ENCODE data around the gene TINAGL1.

Gene TINAGL1

DNA sequence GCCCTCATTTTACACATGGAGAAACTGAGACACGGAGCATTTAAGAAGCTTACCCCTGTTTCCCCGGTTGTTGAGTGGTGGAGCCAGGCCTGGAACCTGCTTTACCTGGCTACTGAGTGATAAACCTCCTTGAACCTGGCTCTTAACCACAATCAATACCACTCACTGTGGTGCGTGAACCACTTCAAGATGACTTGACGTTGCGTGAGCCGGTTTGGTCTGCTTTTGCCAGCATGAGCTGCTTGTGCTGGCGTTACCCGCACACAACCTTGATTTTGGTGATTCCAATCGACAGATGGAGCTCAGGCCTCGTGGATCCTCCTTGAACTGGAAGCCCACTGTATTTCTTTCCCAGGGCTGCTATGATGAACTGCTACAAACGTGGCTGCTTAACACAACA lies 6.1 kb upstream of the TINAGL1 start:
- Histone ChIP-seq H3K4me1 (ENCODE audit: control insufficient read depth, insufficient read depth, low read length) (no peaks in the 10 kb centered on the region), H3K4me3 (ENCODE audit: low read depth, low read length) (no peak overlapping the region), H3K9ac (ENCODE audit: low read depth, low read length) (no peak overlapping the region), H3K9me3 (ENCODE audit: control insufficient read depth, insufficient read depth, low read length) (no peaks in the 10 kb centered on the region), H3K27me3 (ENCODE audit: control insufficient read depth, insufficient read depth, low read length) (no peaks in the 10 kb centered on the region), H3K36me3 (ENCODE audit: control insufficient read depth, insufficient read depth, low read length) (no peaks in the 10 kb centered on the region)

DNA sequence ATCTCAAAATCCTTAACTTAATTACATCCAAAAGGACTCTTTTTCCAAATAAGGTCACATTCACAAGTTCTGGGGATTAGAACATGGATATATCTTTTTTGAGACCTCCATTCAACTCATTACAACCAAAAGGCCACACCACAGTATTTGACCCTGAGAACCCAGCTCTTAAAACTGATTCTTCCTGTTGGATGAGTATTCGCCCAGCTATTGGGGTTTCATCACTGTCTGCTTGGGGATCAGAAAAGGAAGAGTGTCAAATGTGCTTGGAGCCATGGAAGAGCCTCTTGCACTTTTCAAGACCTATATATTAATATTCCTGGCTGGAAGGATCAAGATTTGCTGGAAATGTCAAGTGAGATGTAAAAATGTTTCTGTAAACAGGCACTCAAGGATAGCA lies 5.4 kb upstream of the TINAGL1 start:
- H3K9me3 ChIP-seq (ENCODE audit: control insufficient read depth, insufficient read depth, low read length): no peaks in the 10 kb centered on the region

DNA sequence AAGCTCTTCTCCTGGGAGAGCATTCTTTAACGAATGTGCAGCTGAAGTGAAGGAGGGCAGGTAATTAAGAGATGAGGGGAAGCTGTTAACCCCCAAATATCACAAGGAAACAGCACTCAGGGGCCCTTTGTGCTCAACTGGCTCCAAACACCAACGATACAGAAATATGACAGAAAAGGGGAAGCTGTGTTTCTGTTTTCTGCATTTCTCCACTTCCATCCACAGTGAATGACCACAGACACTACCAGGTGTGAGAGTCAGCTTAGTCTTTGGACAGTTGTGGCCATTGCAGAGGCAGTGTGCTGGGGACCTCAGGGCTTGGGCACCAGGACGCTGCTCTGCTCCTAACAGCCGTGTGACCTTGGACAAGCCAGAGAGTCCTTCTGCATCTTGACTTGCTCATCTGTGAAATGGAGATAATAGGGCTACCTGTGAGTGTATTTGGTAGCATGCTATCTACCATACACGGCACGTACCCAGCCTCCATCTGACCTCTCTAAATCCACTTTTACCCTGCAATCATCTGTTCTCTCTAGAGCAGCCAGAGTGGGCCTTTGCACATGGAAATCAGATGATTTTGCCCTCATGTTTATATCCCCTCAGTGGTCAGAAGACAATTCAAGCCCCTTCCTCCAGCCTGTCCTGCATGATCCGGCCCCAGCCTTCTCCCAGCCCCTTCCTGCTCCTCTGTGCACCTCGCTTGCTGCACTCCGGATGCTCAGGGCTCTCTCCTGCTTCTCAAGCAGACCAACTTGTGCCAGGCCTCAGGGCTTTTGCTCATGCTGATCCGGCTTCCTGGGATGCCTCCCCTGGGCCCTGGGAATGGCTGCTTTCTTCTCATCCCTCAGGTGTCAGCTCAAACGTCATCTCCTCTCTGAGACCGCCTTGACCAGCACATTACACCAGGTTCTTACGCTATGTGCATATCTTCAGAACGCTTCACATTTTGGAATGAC lies 4.7 kb upstream of the TINAGL1 start:
- no peaks in the 10 kb centered on the region for H3K36me3 ChIP-seq (ENCODE audit: control insufficient read depth, insufficient read depth, low read length)
- no peaks in the 10 kb centered on the region for H3K27me3 ChIP-seq (ENCODE audit: control insufficient read depth, insufficient read depth, low read length)
- no peaks in the 10 kb centered on the region for H3K9me3 ChIP-seq (ENCODE audit: control insufficient read depth, insufficient read depth, low read length)
- no peak overlapping the region for H3K9ac ChIP-seq (ENCODE audit: low read depth, low read length)
- peaks cover 8% of the 10 kb centered on the region for H3K4me1 ChIP-seq (ENCODE audit: control insufficient read depth, insufficient read depth, low read length)
- H3K4me3 ChIP-seq (ENCODE audit: low read depth, low read length): no peak overlapping the region

More for the DNA sequence above, 5.4 kb upstream of the TINAGL1 start:
- Histone ChIP-seq H3K9ac (ENCODE audit: low read depth, low read length) (no peak overlapping the region), H3K36me3 (ENCODE audit: control insufficient read depth, insufficient read depth, low read length) (no peaks in the 10 kb centered on the region), H3K4me1 (ENCODE audit: control insufficient read depth, insufficient read depth, low read length) (peaks cover 4% of the 10 kb centered on the region), H3K27me3 (ENCODE audit: control insufficient read depth, insufficient read depth, low read length) (no peaks in the 10 kb centered on the region), H3K4me3 (ENCODE audit: low read depth, low read length) (no peak overlapping the region)

DNA sequence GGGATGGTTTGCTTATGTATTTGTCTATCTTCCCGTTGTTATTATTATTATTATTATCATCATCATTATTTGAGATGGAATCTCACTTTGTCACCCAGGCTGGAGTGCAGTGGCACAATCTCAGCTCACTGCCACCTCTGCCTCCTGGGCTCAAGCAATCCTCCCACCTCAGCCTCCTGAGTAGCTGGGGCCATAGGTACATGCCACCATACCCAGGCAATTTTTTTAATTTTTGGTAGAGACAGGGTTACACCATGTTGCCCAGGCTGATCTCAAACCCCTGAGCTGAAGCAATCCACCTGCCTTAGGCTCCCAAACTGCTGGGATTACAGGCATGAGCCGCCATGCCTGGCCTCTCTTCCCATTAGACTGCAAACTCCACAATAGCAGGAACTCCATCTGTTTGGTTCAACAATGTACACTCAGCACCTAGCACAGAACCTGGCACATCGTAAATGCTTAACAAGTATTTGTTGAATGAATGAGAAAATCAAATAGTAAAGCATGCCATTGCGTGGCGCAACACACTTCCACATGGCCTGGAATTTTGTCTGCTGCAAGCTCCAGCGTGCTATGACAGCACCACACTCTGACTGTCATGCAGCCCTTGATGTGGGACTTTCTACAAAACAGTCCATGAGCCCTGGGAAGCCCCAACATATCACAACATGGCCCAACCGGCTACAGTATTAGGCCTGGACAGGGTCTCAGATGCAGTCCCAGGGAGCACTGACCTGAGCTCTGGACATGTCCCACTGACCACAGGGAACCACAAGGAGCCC lies 3.8 kb upstream of the TINAGL1 start:
- peaks cover 11% of the 10 kb centered on the region for H3K4me1 ChIP-seq (ENCODE audit: control insufficient read depth, insufficient read depth, low read length)
- H3K9me3 ChIP-seq (ENCODE audit: control insufficient read depth, insufficient read depth, low read length): no peaks in the 10 kb centered on the region
- H3K4me3 ChIP-seq (ENCODE audit: low read depth, low read length): no peak overlapping the region
- H3K9ac ChIP-seq (ENCODE audit: low read depth, low read length): no peak overlapping the region
- H3K36me3 ChIP-seq (ENCODE audit: control insufficient read depth, insufficient read depth, low read length): no peaks in the 10 kb centered on the region
- peaks cover under 1% of the 10 kb centered on the region for H3K27me3 ChIP-seq (ENCODE audit: control insufficient read depth, insufficient read depth, low read length)

DNA sequence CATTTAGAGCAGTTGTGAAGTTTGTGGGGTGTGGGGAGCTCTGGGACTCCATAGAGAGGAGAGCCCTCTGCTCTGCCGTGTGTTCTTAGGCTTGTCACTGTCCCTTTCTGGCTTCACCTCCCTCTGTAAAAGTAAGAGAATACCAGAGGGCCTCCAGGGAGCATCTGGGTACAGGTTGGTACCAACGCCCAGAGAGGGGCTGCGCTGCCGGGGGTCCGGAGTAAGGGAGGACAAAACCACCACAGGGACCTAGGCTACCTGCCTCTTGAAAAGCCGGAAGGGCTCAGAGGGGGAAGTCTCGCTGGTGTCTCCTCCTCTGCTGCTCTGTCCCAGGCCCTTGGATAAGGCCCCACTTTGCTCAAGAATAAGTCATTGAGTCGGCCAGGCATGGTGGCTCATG lies 3.1 kb upstream of the TINAGL1 start:
- H3K4me1 ChIP-seq (ENCODE audit: control insufficient read depth, insufficient read depth, low read length): peaks cover 11% of the 10 kb centered on the region
- no peaks in the 10 kb centered on the region for H3K36me3 ChIP-seq (ENCODE audit: control insufficient read depth, insufficient read depth, low read length)
- H3K9ac ChIP-seq (ENCODE audit: low read depth, low read length): no peak overlapping the region
- H3K9me3 ChIP-seq (ENCODE audit: control insufficient read depth, insufficient read depth, low read length): no peaks in the 10 kb centered on the region
- peaks cover 3% of the 10 kb centered on the region for H3K27me3 ChIP-seq (ENCODE audit: control insufficient read depth, insufficient read depth, low read length)
- no peak overlapping the region for H3K4me3 ChIP-seq (ENCODE audit: low read depth, low read length)

DNA sequence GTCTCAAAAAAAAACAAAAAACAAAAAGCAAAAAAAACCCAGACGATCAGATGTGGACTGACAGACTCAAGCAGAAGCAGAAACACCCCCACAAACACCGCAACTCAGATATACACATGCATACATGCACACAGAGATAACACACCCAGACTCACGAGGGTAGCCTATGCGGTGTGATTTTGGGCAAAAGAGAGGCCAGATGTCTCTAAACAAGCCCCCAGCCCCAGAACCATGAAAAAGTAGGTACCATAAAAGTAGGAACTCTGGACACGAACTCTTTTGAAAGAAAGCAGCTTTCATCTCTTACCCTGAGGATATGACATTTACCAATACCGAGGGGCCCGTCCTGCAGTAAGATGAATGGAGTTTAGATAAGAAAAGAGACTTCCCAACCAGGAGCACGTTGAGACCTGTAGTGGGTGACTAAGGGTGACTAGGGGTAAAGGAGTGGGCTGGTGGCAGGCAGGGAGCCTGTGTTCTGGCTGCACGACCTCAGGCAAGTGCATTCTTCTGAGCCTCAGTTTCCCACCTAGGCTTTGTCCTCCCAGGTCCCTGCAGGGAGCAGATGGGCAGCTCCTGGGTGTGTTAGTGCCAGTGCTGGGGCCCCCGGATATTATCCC lies 1.5 kb upstream of the TINAGL1 start:
- Histone ChIP-seq H3K27me3 (ENCODE audit: control insufficient read depth, insufficient read depth, low read length) (peaks cover 3% of the 10 kb centered on the region), H3K9me3 (ENCODE audit: control insufficient read depth, insufficient read depth, low read length) (no peaks in the 10 kb centered on the region), H3K4me1 (ENCODE audit: control insufficient read depth, insufficient read depth, low read length) (peaks cover 17% of the 10 kb centered on the region), H3K4me3 (ENCODE audit: low read depth, low read length) (no peak overlapping the region), H3K36me3 (ENCODE audit: control insufficient read depth, insufficient read depth, low read length) (no peaks in the 10 kb centered on the region), H3K9ac (ENCODE audit: low read depth, low read length) (no peak overlapping the region)

DNA sequence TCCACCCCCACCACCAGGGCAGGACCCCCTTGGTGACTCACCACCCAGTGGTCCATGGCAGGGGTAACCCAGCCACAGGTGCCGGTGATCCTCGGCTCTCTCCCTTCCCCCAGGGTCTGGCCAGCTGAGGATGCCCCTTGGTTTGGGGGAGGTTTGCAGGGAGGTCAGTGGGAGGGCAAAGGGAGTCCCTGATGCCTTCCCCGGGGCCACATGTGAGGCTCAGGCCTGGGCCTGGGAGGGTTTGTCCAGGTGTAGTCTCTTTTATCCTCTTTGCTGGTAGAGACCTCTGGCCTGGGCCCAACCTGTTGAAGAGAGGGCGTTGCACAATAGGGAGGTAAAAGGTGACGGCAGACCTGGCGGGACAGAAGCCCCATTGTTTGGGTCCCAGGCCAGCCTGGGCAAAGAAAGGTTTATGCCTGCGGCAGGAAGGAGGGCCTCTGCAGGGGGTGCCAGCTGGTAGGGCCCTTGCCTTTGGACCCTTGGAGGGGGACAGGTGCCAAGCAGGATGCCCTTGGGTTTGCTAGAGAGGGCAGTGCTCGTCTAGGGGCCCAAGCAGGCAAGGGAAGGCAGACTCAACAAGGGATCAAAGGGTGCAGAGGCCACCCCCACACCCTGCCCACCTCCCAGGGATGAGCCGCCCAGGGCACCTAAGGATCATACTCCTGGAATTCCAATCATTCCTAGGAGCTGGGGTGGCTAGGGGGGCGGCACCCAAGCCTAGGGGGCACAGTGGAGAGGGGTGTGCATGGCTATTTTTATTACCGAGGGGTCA lies 760 bp upstream of the TINAGL1 start:
- H3K9me3 ChIP-seq (ENCODE audit: control insufficient read depth, insufficient read depth, low read length): no peaks in the 10 kb centered on the region
- peak overlapping the region; percentile 41 for H3K4me3 ChIP-seq (ENCODE audit: low read depth, low read length)
- peaks cover 3% of the 10 kb centered on the region for H3K27me3 ChIP-seq (ENCODE audit: control insufficient read depth, insufficient read depth, low read length)
- H3K9ac ChIP-seq (ENCODE audit: low read depth, low read length): no peak overlapping the region
- no peaks in the 10 kb centered on the region for H3K36me3 ChIP-seq (ENCODE audit: control insufficient read depth, insufficient read depth, low read length)
- H3K4me1 ChIP-seq (ENCODE audit: control insufficient read depth, insufficient read depth, low read length): peaks cover 20% of the 10 kb centered on the region

DNA sequence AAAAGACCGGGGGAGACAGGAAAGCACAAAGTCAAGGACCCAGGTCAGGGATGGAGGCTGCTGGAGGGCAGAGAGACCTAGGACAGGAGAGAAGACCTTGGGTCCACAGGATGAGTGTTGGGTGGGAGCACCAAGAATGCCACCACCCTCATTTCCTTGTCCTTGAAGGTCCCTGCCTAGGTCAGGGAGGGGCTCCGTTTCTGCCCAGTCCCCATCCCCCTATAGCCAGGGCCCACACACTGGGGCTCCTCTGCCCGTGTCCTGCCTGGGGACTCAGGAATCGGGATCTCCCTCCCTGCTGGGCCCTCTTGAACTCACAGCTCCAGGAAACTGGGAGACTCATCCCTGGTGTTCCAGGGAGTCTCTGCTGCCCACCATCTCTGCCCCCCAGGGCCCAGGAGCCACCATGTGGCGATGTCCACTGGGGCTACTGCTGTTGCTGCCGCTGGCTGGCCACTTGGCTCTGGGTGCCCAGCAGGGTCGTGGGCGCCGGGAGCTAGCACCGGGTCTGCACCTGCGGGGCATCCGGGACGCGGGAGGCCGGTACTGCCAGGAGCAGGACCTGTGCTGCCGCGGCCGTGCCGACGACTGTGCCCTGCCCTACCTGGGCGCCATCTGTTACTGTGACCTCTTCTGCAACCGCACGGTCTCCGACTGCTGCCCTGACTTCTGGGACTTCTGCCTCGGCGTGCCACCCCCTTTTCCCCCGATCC lies 584 bp downstream of the TINAGL1 start:
- Histone ChIP-seq H3K9ac (ENCODE audit: low read depth, low read length) (no peak overlapping the region), H3K27me3 (ENCODE audit: control insufficient read depth, insufficient read depth, low read length) (peaks cover 3% of the 10 kb centered on the region), H3K4me1 (ENCODE audit: control insufficient read depth, insufficient read depth, low read length) (peaks cover 23% of the 10 kb centered on the region), H3K9me3 (ENCODE audit: control insufficient read depth, insufficient read depth, low read length) (no peaks in the 10 kb centered on the region), H3K36me3 (ENCODE audit: control insufficient read depth, insufficient read depth, low read length) (no peaks in the 10 kb centered on the region), H3K4me3 (ENCODE audit: low read depth, low read length) (peak overlapping the region; percentile 35)

DNA sequence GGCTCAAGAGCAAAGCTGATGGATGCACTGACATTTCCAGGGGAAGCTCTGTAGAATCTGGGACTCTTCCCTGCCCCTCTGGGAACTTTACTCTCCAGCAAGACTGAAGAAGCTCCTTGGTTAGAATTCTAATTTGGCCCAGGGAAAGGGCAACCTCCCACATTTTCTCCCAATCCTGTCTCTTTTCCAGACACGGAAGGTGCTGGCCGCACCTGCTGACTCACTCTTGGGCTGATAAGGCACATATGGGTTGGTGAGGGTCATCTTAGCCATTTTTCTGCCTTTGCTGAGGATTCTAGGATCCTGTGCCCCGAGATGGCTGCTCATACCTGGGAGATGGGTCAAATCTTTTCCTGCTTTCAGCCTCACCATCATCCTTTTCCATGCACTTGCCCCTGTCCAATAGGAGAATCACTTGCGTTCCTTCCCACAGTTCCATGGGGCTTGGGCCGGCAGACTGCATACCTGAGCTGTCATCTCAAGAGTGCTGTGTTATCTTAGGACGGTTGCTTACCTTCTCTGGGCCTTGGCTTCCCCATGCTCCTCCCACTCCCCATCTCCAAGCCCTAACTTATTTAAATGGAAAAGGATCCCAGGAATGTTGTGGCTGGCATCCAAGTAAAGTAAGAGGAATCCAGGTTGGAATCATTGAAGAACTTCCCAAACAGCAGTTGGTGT lies 1.3 kb downstream of the TINAGL1 start:
- no peak overlapping the region for H3K9ac ChIP-seq (ENCODE audit: low read depth, low read length)
- peaks cover 26% of the 10 kb centered on the region for H3K4me1 ChIP-seq (ENCODE audit: control insufficient read depth, insufficient read depth, low read length)
- H3K4me3 ChIP-seq (ENCODE audit: low read depth, low read length): no peak overlapping the region
- H3K27me3 ChIP-seq (ENCODE audit: control insufficient read depth, insufficient read depth, low read length): peaks cover 3% of the 10 kb centered on the region
- H3K9me3 ChIP-seq (ENCODE audit: control insufficient read depth, insufficient read depth, low read length): no peaks in the 10 kb centered on the region
- no peaks in the 10 kb centered on the region for H3K36me3 ChIP-seq (ENCODE audit: control insufficient read depth, insufficient read depth, low read length)

DNA sequence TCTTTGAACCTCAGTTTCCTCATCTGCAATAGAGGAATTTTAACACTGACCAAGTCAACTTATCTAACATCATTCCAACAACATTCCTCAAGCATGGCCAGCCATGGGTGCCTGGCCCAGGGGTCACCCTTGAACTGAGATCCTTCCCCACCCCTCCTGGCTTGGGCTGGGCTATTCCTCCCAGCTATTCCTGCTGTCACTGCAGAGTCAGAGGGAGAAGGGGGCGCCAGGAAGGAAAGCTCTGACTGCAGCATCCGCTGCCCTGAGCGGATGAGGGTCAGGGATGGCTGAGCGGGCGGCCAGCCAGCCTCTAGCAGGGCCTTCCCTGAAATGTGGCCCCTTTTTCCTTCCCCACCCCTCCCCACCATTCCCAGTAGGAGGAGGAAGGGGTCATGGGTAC lies 3.1 kb downstream of the TINAGL1 start:
- H3K9me3 ChIP-seq (ENCODE audit: control insufficient read depth, insufficient read depth, low read length): no peaks in the 10 kb centered on the region
- H3K36me3 ChIP-seq (ENCODE audit: control insufficient read depth, insufficient read depth, low read length): no peaks in the 10 kb centered on the region
- peaks cover 29% of the 10 kb centered on the region for H3K4me1 ChIP-seq (ENCODE audit: control insufficient read depth, insufficient read depth, low read length)
- no peak overlapping the region for H3K4me3 ChIP-seq (ENCODE audit: low read depth, low read length)
- peaks cover 3% of the 10 kb centered on the region for H3K27me3 ChIP-seq (ENCODE audit: control insufficient read depth, insufficient read depth, low read length)
- H3K9ac ChIP-seq (ENCODE audit: low read depth, low read length): no peak overlapping the region
